HEK293T (cell line): ENCODE data around the gene ST8SIA6.
"Not testable (repeated sequence)": the region's sequence is repeated elsewhere in the genome, so short reads cannot be mapped to it uniquely, and the experiment has no call there.

Source experiments
- CTCF ChIA-PET: fragments of 350-600 bp; formaldehyde crosslinking; extraction: SDS; loops from one replicate; lab custom pipeline; 2021; ENCODE audit warnings: antibody characterized with exemption, inconsistent platforms; lab: Yijun Ruan, JAX
- POLR2A ChIA-PET: fragments of 350-600 bp; formaldehyde crosslinking; extraction: SDS; loops from one replicate; lab custom pipeline; 2020; ENCODE audit warnings: antibody characterized with exemption, inconsistent platforms; lab: Yijun Ruan, JAX
- DNase-seq: peaks from one replicate; pipeline ENCODE4 v3.0.0; 2012; ENCODE audit warnings: mixed read lengths; ENCODE audit errors: extremely low spot score
- ARNT ChIP-seq: fragments of 450-650 bp; IDR thresholded peaks from 2 replicates; pipeline ENCODE4 v1.6.1; 2017; ENCODE audit warnings: mild to moderate bottlenecking
- BHLHE40 ChIP-seq: fragments of 450-650 bp; IDR thresholded peaks from 2 replicates; pipeline ENCODE4 v1.6.1; 2016; ENCODE audit warnings: mild to moderate bottlenecking, moderate library complexity, borderline replicate concordance
- CTBP1 ChIP-seq: fragments of 450-650 bp; IDR thresholded peaks from 2 replicates; pipeline ENCODE4 v1.6.1; 2016; ENCODE audit warnings: borderline replicate concordance
- ELF4 ChIP-seq: fragments of 450-650 bp; IDR thresholded peaks from 2 replicates; pipeline ENCODE4 v1.6.1; 2017; ENCODE audit warnings: antibody characterized with exemption
- FOXA1 ChIP-seq: fragments of 450-650 bp; IDR thresholded peaks from 2 replicates; pipeline ENCODE4 v1.6.1; 2016; ENCODE audit warnings: mild to moderate bottlenecking
- FOXK2 ChIP-seq: fragments of 450-650 bp; IDR thresholded peaks from 2 replicates; pipeline ENCODE4 v1.6.1; 2016; ENCODE audit warnings: mild to moderate bottlenecking
- FOXM1 ChIP-seq: fragments of 450-650 bp; IDR thresholded peaks from 2 replicates; pipeline ENCODE4 v1.6.1; 2017; ENCODE audit warnings: mild to moderate bottlenecking, borderline replicate concordance
- HDGF ChIP-seq: fragments of 450-650 bp; IDR thresholded peaks from 2 replicates; pipeline ENCODE4 v1.6.1; 2017; ENCODE audit warnings: antibody characterized with exemption, borderline replicate concordance
- L3MBTL2 ChIP-seq: fragments of 450-650 bp; conservative IDR thresholded peaks from 2 replicates; pipeline ENCODE4 v1.6.1; 2016; ENCODE audit warnings: mild to moderate bottlenecking
- LEF1 ChIP-seq: fragments of 450-650 bp; IDR thresholded peaks from 2 replicates; pipeline ENCODE4 v1.6.1; 2017; ENCODE audit warnings: mild to moderate bottlenecking, borderline replicate concordance
- NFRKB ChIP-seq: fragments of 450-650 bp; IDR thresholded peaks from 2 replicates; pipeline ENCODE4 v1.6.1; 2016; ENCODE audit warnings: mild to moderate bottlenecking, moderate library complexity
- PKNOX1 ChIP-seq: fragments of 450-650 bp; IDR thresholded peaks from 2 replicates; pipeline ENCODE4 v1.6.1; 2016
- SP1 ChIP-seq: fragments of 450-650 bp; IDR thresholded peaks from 2 replicates; pipeline ENCODE4 v1.6.1; 2017
- SUZ12 ChIP-seq: fragments of 450-650 bp; IDR thresholded peaks from 2 replicates; pipeline ENCODE4 v1.6.1; 2016; ENCODE audit warnings: mild to moderate bottlenecking
- TARDBP ChIP-seq: fragments of 450-650 bp; IDR thresholded peaks from 2 replicates; pipeline ENCODE4 v1.6.1; 2016
- ZNF384 ChIP-seq: fragments of 450-650 bp; IDR thresholded peaks from 2 replicates; pipeline ENCODE4 v1.6.1; 2016

The ST8SIA6 gene

GRCh38 chr10:17452060-17452841 is 2.1 kb downstream of the ST8SIA6 start:
- DNase-seq = no peak
- TF ChIP-seq L3MBTL2 (no peak), ZNF384 (no peak), NFRKB (no peak), PKNOX1 (no peak), HDGF (no peak), FOXK2 (no peak), SP1 (no peak), TARDBP (no peak)
- CTCF ChIA-PET = no interaction called here
- POLR2A ChIA-PET = no interaction called here

- TF ChIP-seq FOXK2 (no peak), TARDBP (no peak), ARNT (no peak), ZNF384 (no peak), CTBP1 (no peak), ELF4 (no peak), PKNOX1 (no peak), SP1 (no peak), FOXA1 (no peak), LEF1 (no peak), HDGF (no peak), BHLHE40 (no peak), FOXM1 (no peak), L3MBTL2 (no peak), SUZ12 (no peak), NFRKB (no peak)
- no peak for DNase-seq
- POLR2A ChIA-PET = no interaction called here
- CTCF ChIA-PET = no interaction called here
These were observed 4.4 kb downstream of the ST8SIA6 start for GRCh38 chr10:17450024-17450423.

GRCh38 chr10:17445400-17445998 is 8.9 kb downstream of the ST8SIA6 start:
- TF ChIP-seq SP1 = no peak
- TF ChIP-seq FOXA1 = no peak
- no peak for TF ChIP-seq CTBP1
- TF ChIP-seq BHLHE40 = no peak
- TF ChIP-seq ARNT = no peak
- TF ChIP-seq FOXM1 = no peak
- TF ChIP-seq SUZ12 = no peak
- TF ChIP-seq L3MBTL2 = no peak
- ChIA-PET POLR2A (no interaction called here), CTCF (no interaction called here)
- DNase-seq = no peak

- TF ChIP-seq LEF1 (no peak), HDGF (no peak), ELF4 (no peak), CTBP1 (no peak), NFRKB (no peak), SP1 (no peak), FOXM1 (no peak), FOXK2 (no peak), TARDBP (no peak), ZNF384 (no peak), ARNT (no peak), PKNOX1 (no peak), BHLHE40 (no peak), SUZ12 (no peak), FOXA1 (no peak), L3MBTL2 (no peak)
- DNase-seq = no peak
- CTCF ChIA-PET = no interaction called here
- POLR2A ChIA-PET = no interaction called here
These were observed 10.0 kb downstream of the ST8SIA6 start for GRCh38 chr10:17444388-17444714.

GRCh38 chr10:17443707-17444387 is 10.5 kb downstream of the ST8SIA6 start:
- DNase-seq = no peak
- ChIA-PET CTCF (no interaction called here), POLR2A (no interaction called here)
- TF ChIP-seq ZNF384 (no peak), L3MBTL2 (no peak), SP1 (no peak)

GRCh38 chr10:17438583-17438982 is 15.8 kb downstream of the ST8SIA6 start:
- ChIA-PET CTCF (interaction anchor here (0.6 to 0.9 kb wide), 3 partner anchors 10 to 363 kb away, joined by 3 to 5 read pairs (median 5); no protein-coding TSS in a partner anchor), POLR2A (no interaction called here)
- TF ChIP-seq CTBP1 (no peak), ARNT (no peak), ELF4 (no peak), SP1 (no peak), NFRKB (no peak), SUZ12 (no peak), FOXA1 (no peak), ZNF384 (no peak), PKNOX1 (no peak), HDGF (no peak), LEF1 (no peak), FOXK2 (no peak), BHLHE40 (no peak), L3MBTL2 (no peak), TARDBP (no peak), FOXM1 (no peak)
- no peak for DNase-seq

GRCh38 chr10:17436578-17436977 is 17.8 kb downstream of the ST8SIA6 start:
- CTCF ChIA-PET, DNase-seq, POLR2A ChIA-PET: not testable (repeated sequence)
